ENCODE results near the gene HNRNPUL1.

GRCh38 chr19:41353466-41354342, 89.5 kb downstream of the HNRNPUL1 start, which contains the start of gene TGFB1:
- TF ChIP-seq CTCF (IDR thresholded peaks at IDR 0.05) (peak; percentile 78 to 98 (median 90)), POLR2A (IDR thresholded peaks at IDR 0.05) (peak in 1 of 2 donors; percentile 65)
